ENCODE results near the gene GNB2.
"Not testable (repeated sequence)": the region's sequence is repeated elsewhere in the genome, so short reads cannot be mapped to it uniquely, and the experiment has no call there.

GNB2 gene

GRCh38 chr7:100696123-100696521, 22.6 kb downstream of the GNB2 start:
- Mint-ChIP-seq H3K27ac (no peak overlapping the region), H3K9me3 (no peaks in the 10 kb centered on the region), H3K27me3 (no peaks in the 10 kb centered on the region), H3K4me1 (peaks cover 32% of the 10 kb centered on the region), H3K4me3 (peak overlapping the region; percentile 81), H3K36me3 (peaks cover 4% of the 10 kb centered on the region)

DNA sequence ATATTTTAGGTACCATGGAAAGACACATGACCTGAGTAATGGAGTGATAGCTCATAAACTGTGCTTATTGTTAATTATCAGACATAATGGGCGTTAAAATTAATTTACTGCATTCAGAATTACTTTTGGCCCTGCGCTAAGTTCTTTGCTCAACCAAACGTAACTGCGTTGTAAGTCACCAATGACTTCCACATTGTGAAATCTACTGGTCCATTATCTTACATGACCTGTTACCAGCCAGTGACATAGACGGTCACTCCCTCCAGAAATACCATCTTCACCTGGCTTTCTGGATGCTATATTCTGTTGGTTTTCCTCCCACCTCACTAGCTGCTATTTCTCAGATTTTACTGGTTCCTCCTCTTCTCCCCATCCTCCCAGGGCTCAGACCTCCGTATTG, 25.5 kb downstream of the GNB2 start:
- H3K9me3 Mint-ChIP-seq: no peaks in the 10 kb centered on the region
- no peak overlapping the region for H3K27ac Mint-ChIP-seq
- no peak overlapping the region for H3K4me3 Mint-ChIP-seq
- peaks cover 13% of the 10 kb centered on the region for H3K4me1 Mint-ChIP-seq
- no peaks in the 10 kb centered on the region for H3K27me3 Mint-ChIP-seq
- H3K36me3 Mint-ChIP-seq: no peaks in the 10 kb centered on the region

GRCh38 chr7:100701089-100701488, 27.5 kb downstream of the GNB2 start:
- not testable (repeated sequence) for H3K27ac Mint-ChIP-seq, H3K36me3 Mint-ChIP-seq, H3K4me3 Mint-ChIP-seq, H3K9me3 Mint-ChIP-seq, H3K27me3 Mint-ChIP-seq, H3K4me1 Mint-ChIP-seq

- no peaks in the 10 kb centered on the region for H3K9me3 Mint-ChIP-seq
- peaks cover 11% of the 10 kb centered on the region for H3K4me1 Mint-ChIP-seq
- no peaks in the 10 kb centered on the region for H3K36me3 Mint-ChIP-seq
- peak overlapping the region; percentile 96 for H3K27ac Mint-ChIP-seq
- peak overlapping the region; percentile 98 for H3K4me3 Mint-ChIP-seq
- no peaks in the 10 kb centered on the region for H3K27me3 Mint-ChIP-seq
These were observed 31.8 kb downstream of the GNB2 start for GRCh38 chr7:100705320-100705752.

DNA sequence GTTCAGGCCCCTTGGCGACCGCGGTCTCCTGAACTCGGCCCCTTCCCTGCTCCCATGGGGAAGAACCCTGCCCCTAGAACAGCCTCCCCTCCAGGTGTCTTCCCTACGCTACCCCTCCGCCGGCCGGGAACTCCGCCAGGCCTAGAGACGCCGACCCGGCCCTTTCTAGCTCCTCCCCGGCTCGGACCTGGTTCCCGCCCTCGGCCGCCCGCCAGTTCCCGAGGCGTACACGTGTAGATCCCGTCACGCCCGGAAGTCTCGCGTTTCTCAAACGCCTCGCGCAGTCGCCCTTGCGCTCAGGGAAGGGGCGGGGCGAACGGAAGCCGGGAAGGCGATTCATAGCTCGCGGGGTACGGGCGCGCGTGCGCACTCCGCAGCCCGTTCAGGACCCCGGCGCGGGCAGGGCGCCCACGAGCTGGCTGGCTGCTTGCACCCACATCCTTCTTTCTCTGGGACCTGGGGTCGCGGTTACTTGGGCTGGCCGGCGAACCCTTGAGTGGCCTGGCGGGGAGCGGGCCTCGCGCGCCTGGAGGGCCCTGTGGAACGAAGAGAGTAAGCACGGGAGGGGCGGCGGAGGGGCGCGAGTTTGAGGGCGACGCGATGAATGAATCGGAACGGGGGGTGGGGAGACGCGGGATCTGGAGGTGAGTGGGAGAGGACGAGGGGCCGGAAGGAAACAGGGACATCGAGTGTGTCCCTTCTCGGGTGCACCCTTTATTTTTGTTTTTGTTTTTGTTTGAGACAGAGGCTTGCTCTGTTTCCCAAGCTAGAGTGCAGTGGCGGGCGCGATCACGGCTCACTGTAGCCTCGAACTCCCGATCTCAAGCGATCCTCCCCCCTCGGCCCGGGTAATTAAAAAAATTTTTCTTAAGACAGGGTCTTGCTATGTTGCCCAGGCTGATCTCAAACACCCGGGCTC, 32.5 kb downstream of the GNB2 start, which contains the start of gene POP7:
Gene POP7, plus strand, starts transcription at position 369 of the 919 bp plus-strand sequence. CDS start 710 bp downstream, outside the sequence.
- Mint-ChIP-seq H3K4me1 (peaks cover 11% of the 10 kb centered on the region), H3K27me3 (no peaks in the 10 kb centered on the region), H3K36me3 (no peaks in the 10 kb centered on the region), H3K9me3 (no peaks in the 10 kb centered on the region), H3K4me3 (peak within 1 kb of the TSS; percentile 98), H3K27ac (peak within 1 kb of the TSS; percentile 96)

DNA sequence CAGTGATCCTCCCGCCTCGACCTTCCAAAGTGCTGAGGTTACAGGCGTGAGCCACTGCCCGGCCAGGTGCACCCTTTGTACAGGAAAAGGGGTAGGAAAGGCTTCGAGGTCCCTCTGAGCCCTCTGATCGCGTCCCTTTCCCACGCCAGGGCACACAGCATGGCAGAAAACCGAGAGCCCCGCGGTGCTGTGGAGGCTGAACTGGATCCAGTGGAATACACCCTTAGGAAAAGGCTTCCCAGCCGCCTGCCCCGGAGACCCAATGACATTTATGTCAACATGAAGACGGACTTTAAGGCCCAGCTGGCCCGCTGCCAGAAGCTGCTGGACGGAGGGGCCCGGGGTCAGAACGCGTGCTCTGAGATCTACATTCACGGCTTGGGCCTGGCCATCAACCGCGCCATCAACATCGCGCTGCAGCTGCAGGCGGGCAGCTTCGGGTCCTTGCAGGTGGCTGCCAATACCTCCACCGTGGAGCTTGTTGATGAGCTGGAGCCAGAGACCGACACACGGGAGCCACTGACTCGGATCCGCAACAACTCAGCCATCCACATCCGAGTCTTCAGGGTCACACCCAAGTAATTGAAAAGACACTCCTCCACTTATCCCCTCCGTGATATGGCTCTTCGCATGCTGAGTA, 33.3 kb downstream of the GNB2 start:
- H3K4me3 Mint-ChIP-seq: peak overlapping the region; percentile 98
- no peaks in the 10 kb centered on the region for H3K27me3 Mint-ChIP-seq
- no peaks in the 10 kb centered on the region for H3K9me3 Mint-ChIP-seq
- peaks cover 11% of the 10 kb centered on the region for H3K4me1 Mint-ChIP-seq
- H3K27ac Mint-ChIP-seq: peak overlapping the region; percentile 96
- H3K36me3 Mint-ChIP-seq: no peaks in the 10 kb centered on the region

- Mint-ChIP-seq H3K4me3 (no peak overlapping the region), H3K36me3 (no peaks in the 10 kb centered on the region), H3K4me1 (peaks cover 11% of the 10 kb centered on the region), H3K9me3 (no peaks in the 10 kb centered on the region), H3K27ac (no peak overlapping the region), H3K27me3 (no peaks in the 10 kb centered on the region)
These were observed 34.9 kb downstream of the GNB2 start for GRCh38 chr7:100708395-100708794.

DNA sequence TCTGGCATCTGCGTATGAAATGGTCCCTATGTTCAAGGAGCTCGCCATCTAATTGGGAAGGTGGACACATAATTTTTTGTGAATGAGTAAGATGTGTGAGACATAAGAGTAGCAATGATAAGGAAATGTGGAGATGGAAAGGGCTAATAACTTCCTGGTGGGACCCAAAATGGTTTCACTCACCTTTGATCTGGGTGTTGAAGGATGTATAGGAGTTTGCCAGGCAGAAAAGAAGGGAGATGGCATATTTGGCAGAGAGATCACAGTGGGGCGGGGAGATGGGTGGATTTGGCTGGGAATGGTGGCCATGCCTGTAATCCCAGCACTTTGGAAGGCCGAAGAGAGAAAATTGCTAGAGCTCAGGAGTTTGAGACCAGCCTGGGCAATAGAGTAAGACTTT, 36.9 kb downstream of the GNB2 start:
- H3K9me3 Mint-ChIP-seq: no peaks in the 10 kb centered on the region

DNA sequence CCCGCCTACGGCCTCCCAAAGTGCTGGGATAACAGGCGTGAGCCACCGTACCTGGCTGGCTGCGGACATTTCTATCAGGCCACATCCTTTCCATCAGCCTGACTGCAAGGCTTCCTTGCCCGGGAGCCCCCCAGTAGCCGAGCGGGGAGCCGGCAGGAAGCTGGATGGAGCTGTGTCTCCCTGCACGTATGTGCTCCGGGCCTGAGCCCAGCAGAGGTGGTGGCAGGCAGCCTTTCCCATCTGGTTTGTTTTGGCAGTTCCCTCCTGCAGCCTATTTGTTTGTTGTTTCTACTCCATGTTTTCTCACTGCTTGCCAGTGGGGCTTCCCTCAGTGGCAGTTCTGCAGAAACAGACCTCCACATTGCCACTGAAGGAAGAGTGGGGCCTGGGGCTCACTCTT, 37.8 kb downstream of the GNB2 start:
- Mint-ChIP-seq H3K4me3 (no peak overlapping the region), H3K27ac (no peak overlapping the region)

More for the DNA sequence above, 36.9 kb downstream of the GNB2 start:
- Mint-ChIP-seq H3K36me3 (no peaks in the 10 kb centered on the region), H3K27ac (no peak overlapping the region), H3K4me3 (no peak overlapping the region), H3K4me1 (peaks cover 11% of the 10 kb centered on the region), H3K27me3 (no peaks in the 10 kb centered on the region)

DNA sequence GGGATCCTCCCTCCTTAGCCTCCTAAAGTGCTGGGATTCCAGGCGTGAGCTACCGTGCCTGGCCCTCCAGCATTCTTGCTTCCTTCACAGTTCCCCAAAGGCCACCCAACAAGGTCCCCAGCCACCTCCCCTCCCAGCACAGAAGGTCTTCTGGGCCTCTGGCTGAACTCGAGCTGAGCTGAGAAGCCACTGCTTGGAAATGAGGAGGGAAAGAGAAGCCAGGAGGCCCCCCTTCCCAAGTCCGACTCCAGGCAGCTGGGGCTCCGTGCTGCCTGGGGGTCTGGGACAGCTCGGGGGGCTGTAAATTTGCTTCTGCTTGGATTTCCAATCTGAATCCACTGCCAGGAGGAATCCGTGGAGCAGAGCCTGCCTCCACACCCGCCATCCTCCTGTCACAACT, 41.2 kb downstream of the GNB2 start:
- Mint-ChIP-seq H3K9me3 (no peaks in the 10 kb centered on the region), H3K27ac (no peak overlapping the region), H3K27me3 (peaks cover 2% of the 10 kb centered on the region), H3K36me3 (peaks cover 3% of the 10 kb centered on the region), H3K4me3 (no peak overlapping the region), H3K4me1 (peaks cover under 1% of the 10 kb centered on the region)

More for the DNA sequence above, 37.8 kb downstream of the GNB2 start:
- H3K4me1 Mint-ChIP-seq: peaks cover 11% of the 10 kb centered on the region
- no peaks in the 10 kb centered on the region for H3K27me3 Mint-ChIP-seq
- no peaks in the 10 kb centered on the region for H3K9me3 Mint-ChIP-seq
- no peaks in the 10 kb centered on the region for H3K36me3 Mint-ChIP-seq

DNA sequence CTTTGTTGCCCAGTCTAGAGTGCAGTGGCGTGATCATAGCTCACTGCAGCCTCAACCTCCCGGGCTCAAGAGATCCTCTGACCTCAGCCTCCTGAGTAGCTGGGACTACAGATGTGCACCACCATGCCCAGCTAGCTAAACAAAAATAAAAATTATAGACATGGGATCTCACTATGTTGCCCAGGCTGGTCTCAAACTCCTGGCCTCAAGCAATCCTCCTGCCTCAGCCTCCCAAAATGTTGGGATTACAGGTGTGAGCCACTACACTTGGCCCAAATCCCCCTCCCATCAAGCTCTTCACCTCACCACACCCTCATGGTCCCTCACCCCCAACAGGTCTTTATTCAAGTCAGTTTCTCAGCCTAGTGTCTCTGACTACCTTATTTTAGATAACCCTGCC, 43.5 kb downstream of the GNB2 start:
- H3K27me3 Mint-ChIP-seq: peaks cover 15% of the 10 kb centered on the region
- not testable (repeated sequence) for H3K27ac Mint-ChIP-seq, H3K36me3 Mint-ChIP-seq, H3K4me3 Mint-ChIP-seq, H3K9me3 Mint-ChIP-seq, H3K4me1 Mint-ChIP-seq

GRCh38 chr7:100719523-100720278, 46.2 kb downstream of the GNB2 start:
- Mint-ChIP-seq H3K9me3 (no peaks in the 10 kb centered on the region), H3K4me3 (no peak overlapping the region), H3K27me3 (peaks cover 23% of the 10 kb centered on the region), H3K4me1 (peaks cover 6% of the 10 kb centered on the region), H3K36me3 (peaks cover 3% of the 10 kb centered on the region), H3K27ac (no peak overlapping the region)

DNA sequence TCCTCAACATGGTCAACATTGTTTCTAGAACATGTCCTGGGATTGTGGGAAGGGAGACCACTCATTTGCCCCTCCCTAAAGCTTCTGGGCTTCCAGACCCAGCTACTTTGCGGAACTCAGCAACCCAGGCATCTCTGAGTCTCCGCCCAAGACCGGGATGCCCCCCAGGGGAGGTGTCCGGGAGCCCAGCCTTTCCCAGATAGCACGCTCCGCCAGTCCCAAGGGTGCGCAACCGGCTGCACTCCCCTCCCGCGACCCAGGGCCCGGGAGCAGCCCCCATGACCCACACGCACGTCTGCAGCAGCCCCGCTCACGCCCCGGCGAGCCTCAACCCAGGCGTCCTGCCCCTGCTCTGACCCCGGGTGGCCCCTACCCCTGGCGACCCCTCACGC, 46.7 kb downstream of the GNB2 start, which contains the start of gene EPO:
Gene EPO, plus strand, starts transcription at position 190 of the 392 bp plus-strand sequence. CDS start 513 bp downstream, outside the sequence.
- Mint-ChIP-seq H3K27ac (no peak within 1 kb of the TSS), H3K9me3 (no peaks in the 10 kb centered on the region), H3K36me3 (peaks cover 3% of the 10 kb centered on the region), H3K4me3 (no peak within 1 kb of the TSS), H3K27me3 (peaks cover 23% of the 10 kb centered on the region), H3K4me1 (peaks cover 9% of the 10 kb centered on the region)

DNA sequence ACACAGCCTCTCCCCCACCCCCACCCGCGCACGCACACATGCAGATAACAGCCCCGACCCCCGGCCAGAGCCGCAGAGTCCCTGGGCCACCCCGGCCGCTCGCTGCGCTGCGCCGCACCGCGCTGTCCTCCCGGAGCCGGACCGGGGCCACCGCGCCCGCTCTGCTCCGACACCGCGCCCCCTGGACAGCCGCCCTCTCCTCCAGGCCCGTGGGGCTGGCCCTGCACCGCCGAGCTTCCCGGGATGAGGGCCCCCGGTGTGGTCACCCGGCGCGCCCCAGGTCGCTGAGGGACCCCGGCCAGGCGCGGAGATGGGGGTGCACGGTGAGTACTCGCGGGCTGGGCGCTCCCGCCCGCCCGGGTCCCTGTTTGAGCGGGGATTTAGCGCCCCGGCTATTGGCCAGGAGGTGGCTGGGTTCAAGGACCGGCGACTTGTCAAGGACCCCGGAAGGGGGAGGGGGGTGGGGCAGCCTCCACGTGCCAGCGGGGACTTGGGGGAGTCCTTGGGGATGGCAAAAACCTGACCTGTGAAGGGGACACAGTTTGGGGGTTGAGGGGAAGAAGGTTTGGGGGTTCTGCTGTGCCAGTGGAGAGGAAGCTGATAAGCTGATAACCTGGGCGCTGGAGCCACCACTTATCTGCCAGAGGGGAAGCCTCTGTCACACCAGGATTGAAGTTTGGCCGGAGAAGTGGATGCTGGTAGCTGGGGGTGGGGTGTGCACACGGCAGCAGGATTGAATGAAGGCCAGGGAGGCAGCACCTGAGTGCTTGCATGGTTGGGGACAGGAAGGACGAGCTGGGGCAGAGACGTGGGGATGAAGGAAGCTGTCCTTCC, 47.3 kb downstream of the GNB2 start:
- H3K4me3 Mint-ChIP-seq: no peak overlapping the region
- peaks cover 23% of the 10 kb centered on the region for H3K27me3 Mint-ChIP-seq
- no peaks in the 10 kb centered on the region for H3K9me3 Mint-ChIP-seq
- H3K4me1 Mint-ChIP-seq: peaks cover 11% of the 10 kb centered on the region
- H3K36me3 Mint-ChIP-seq: peaks cover 3% of the 10 kb centered on the region
- no peak overlapping the region for H3K27ac Mint-ChIP-seq

GRCh38 chr7:100721505-100721812, 47.9 kb downstream of the GNB2 start:
- Mint-ChIP-seq H3K4me3 (no peak overlapping the region), H3K27me3 (peaks cover 23% of the 10 kb centered on the region)

More at GRCh38 chr7:100721505-100721812, 47.9 kb downstream of the GNB2 start:
- Mint-ChIP-seq H3K9me3 (no peaks in the 10 kb centered on the region), H3K4me1 (peaks cover 11% of the 10 kb centered on the region), H3K27ac (no peak overlapping the region), H3K36me3 (peaks cover 3% of the 10 kb centered on the region)
